Measurements from ENCODE around the gene INO80.
A peak's percentile ranks its signal among the peaks of the same experiment; 100 is the strongest.
"Not testable (repeated sequence)": the region's sequence is repeated elsewhere in the genome, so short reads cannot be mapped to it uniquely, and the experiment has no call there.

Gene INO80

DNA sequence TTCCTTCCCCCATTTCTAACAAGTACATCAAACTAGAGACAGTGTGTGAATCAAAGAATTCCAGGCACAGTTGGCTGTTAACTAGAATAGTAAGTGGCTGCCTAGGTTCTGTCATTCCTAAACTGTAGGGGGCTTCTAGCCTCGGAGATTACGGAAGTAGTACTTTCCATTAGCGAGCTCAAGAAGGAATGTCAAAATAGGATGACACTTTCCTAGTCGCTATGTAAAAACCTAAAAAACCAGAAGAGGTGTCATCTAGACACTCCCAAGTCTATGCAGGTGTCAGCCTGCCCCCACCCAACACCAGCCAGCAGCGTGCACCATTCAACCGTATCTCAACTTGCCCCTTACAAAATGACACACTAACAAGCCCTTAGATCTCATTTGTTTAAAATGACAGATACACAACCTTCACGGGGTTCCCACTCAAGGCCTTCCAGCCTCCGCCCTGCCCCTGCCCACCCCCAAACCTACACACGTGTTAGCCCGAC lies 874 bp downstream of the INO80 start:
- DNase-seq = peak in 1 of 2 experiments; percentile 44

DNA sequence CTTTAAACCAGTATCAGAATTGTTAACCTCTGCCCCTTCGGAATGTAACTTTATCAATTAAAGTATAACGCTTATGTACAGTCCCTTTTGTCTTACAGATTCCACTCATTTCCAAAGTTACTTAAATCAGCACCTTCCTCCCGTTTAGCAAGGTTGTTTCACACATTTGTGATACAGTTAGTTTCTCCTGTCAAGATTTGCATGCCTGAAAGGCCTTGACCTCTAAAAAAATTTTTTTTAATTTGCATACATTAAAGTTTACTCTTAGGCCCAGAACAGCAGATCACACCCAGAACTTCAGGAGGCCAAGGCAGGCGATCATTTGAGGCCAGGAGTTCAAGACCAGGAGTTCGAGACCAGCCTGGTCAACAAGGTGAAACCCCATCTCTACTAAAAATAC lies 9.1 kb downstream of the INO80 start:
- no peak for DNase-seq

DNA sequence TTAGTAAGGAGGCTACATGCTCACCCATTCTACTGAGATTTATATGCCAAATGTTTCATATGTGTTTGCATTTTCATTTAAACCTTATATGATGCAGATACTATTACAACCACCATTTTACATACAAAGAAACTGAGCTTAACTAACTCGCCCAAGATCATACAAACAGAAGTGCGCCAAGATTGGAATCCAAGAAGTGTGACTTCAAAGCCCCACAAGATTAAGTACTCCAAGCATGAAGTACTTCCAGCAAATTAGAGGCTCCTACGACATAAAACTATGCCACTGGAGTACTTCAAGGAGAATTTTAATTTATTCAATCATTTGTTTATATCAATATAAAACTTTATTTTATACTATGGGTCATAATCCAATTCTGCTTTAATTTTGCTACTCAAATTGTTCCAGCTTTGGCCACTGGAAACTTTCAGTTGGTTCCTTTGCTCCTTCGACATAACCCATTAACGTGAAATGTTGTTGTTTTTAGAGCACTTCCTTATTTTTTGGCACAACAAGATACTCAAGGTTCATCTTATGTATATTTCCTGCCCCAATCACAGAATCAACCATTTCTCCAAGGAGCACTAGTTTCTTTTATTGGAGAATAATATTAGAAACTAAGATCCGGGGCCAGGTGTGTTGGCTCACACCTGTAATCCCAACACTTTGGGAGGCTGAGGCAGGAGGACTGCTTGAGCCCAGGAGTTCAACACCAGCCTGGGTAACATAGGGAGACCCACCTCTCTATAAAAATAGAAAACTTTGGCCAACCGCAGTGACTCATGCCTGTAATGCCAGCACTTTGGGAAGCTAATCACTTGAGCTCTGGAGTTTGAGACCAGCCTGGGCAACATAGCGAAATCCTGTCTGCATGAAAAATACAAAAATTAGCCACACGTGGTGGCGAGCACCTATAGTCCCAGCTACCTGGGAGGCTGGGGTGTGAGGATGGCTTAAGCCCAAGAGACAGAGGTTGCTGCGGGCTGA lies 10.4 kb downstream of the INO80 start:
- DNase-seq = no peak

DNA sequence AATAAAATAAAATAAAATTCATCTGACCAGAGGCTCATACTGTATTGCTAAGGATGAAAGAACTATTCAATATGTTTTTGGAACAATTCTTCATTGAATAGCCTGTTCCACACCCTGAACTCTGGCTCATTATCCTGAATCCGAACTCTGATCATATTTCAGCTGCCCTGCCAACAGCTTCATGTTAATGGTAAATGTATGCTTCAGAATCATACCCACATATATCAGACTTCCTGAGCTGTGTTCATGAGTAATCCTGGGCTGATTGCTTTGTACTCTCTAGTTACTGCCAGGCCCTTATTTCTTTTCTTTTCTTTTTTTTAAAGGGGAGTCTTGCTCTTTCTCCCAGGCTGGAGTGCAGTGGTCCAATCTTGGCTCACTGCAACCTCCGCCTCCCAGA lies 11.8 kb downstream of the INO80 start:
- DNase-seq = no peak

DNA sequence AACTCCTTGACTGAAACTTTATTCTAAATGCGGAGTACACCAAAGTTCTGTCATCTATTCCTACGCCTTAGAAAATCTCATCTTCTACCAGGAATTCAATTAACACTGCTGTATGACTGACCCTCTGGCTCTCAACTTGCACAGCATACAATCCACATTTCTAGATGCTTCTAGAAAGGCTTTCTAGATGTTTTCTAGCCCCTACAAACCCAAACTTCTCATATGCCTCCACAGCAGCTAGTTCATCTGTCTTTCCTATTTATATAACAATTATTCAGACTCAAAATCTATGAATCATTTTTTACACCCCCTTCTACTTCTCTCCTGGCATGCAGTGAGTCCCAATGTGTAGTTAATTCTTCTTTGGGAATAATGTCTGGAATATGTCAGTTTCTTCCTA lies 13.2 kb downstream of the INO80 start:
- no peak for DNase-seq

DNA sequence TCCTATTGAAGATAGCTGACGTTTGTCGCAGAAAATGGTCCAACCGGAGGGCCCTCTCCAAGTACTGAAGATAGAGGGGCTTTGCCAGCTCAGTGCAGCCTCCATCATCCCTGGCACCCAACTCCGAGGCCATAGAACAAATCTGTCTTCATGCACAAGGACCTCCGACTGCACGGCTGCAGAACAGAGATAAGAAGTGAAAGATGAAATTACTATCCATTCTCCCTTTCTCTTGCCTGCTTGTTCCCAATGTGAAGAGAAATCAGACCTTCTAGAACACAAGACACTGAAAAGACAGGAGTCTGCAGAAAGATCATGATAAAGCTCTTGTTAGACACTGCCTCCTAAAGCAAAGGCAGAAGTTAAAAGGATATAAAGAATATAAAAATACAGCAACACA lies 19.9 kb downstream of the INO80 start:
- no peak for DNase-seq

DNA sequence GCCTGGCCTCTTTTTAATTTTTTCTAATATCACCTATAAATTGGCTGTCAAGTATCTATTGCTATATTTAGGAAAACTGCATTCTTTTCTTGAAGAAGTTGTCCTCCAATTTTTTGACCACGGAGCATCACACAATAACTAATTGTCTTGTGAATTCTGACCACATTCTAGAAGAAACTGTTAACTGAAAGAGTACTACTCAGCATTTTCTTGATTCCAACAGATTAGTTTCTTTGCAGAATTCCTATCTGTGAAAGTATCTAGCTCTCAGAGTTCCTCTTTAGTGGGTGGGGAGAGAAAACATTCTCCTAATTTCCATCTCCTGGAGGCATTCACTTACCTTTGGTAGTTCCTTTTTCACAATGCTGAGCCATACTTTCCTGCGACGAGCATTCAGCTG lies 31.1 kb downstream of the INO80 start:
- DNase-seq = no peak

DNA sequence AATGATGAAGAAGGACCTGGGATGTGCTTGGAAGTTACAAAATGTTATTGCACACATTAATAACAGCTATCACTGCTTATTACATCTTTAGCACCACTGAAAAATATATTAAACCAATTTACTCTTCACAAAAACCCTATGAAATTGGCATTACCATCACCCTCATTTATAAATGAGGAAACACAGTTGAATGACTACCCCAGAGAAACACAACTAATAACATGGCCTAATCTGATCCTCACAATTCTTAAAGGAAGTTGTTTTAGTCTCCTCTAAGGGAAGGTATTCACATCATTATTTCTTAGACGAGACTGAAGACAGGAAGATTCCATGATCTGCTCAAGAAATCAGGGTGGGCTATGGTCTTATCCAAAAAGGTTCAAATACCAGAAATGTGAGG lies 35.9 kb downstream of the INO80 start:
- DNase-seq = no peak

DNA sequence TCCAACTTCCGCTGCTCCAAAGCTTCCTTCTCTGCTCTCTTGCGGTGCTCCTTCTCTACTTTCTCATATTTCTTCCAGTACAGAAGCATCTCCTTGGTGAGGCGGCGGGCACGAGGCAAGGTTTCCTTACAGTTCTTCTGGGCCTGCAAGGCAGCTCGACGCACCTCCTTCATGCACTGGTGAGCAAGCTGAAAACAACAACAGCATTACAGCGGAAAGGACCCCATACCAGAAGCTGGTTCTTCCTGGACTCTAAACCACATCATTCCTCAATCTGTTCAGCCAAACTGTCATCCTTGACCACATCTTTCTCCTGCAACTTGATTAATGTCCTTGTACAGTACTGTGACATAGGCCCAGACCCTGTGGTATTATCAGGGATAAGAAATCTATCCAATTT lies 36.4 kb downstream of the INO80 start:
- no peak for DNase-seq

DNA sequence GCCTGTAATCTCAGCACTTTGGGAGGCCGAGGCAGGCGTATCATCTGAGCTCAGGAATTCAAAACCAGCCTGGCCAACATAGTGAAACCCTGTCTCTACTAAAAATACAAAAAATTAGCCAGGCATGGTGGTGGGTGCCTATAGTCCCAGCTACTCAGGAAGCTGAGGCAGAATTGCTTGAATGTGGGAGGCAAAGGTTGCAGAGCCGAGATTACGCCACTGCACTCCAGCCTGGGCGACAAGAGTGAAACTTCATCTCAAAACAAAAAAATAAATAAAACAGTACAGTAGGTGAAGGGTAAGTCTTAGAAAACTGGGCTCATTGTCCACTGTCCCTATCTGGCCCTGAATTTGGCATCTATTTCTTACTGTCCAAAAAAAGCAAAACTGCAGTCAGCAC lies 37.2 kb downstream of the INO80 start:
- not testable (repeated sequence) for DNase-seq

DNA sequence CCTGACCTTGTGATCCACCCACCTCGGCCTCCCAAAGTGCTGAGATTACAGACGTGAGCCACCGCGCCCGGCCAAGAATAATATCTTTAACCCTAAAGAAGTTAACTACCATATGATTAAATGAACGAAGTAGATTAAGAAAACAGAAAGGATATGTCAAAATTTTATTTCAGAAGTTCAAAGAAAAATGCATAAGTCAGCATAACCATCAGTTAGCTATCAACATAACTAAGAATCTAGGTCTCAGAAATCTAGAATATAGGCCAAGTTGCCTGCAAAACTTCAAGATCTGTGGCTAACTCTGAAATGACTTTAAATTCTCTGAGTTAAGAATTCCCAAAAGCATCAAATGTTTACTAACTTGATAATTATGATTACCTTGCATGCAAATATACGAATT lies 38.0 kb downstream of the INO80 start:
- DNase-seq = no peak

DNA sequence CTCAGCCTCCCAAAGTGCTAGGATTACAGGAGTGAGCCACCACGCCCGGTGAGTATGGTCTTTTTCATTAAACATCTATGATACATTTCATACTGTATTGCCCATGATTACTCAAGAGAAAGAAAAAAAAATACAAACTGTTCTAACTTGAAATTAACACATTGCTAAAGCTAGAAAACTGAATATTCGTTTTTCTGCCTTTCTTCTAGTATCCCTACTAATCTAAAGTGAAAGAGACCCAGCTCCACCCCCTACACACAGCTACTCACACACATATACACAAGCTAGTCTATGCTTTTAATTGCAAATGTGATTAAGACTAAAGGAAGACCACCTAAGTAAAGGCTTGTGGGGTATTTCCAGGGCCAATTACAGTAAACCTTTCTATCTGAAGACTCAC lies 43.1 kb downstream of the INO80 start:
- no peak for DNase-seq

DNA sequence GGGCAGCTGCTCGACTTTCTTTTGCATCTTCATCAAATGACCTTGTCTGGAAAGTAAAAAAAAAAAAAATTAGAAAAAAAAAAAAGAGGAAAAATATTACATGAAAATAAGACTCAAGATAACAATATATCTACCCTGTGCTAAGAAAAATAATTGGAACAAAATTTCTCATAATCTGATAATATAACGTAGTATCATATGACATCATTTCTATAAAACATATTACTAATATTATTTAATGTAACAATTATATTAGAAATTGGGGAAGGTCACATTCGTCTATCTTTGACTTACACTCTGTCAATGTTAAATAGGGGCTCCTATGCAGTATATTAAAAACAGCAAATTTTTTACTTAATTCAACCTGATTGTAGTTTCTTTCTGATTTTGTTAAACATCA lies 44.1 kb downstream of the INO80 start:
- no peak for DNase-seq

DNA sequence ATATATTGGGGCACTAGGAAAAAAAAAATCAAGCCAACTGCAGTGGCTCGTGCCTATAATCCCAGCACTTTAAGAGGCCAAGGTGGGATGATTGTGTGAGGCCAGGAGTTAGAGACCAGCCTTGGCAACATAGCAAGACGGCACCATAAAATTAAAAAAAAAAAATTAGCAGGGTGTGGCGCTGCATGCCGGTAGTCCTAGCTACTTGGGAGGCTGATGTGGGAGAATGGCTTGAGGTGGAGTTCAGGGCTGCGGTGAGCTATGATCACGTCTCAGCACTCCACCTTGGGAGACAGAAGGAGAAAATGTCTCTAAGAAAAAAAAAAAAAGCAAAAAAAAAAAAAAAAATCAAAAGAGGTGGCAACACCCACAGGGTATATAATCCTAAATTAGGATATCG lies 49.6 kb downstream of the INO80 start:
- DNase-seq = no peak

DNA sequence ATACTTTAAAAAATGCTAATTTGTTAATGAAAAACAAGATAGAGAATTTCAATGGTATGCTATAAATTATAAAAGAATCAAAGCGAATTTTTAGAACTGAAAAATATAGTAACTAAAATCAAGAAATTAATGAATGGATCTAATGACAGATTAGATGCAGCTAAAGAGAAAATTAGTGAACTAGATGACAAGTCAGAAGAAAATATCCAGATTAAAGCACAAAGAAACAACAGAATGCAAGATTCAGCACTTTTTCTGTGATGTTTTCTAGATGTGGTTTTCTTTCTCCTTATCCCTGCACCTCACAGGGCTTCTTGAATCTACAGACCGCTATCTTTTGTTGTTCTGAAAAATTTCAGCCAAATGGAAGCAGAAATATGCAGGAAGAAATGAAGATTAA lies 54.4 kb downstream of the INO80 start:
- DNase-seq = no peak

DNA sequence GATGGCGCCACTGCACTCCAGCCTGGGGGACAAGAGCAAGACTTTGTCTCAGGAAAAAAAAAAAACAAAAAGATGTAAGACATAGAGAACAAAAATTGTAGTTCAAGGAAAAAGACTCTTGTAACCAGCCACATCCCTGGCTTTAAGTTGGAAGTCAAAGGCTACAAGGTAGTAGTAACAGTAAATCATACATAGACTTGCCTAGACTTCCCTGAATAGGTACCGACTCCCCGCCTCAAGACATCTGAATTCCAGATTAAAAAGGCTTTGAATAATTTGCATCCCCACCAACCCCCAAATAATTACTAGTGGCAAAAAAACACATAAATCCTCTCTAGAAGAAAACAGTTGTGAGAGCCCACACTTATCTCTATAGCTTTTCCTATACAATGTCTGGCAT lies 55.6 kb downstream of the INO80 start:
- DNase-seq = no peak

DNA sequence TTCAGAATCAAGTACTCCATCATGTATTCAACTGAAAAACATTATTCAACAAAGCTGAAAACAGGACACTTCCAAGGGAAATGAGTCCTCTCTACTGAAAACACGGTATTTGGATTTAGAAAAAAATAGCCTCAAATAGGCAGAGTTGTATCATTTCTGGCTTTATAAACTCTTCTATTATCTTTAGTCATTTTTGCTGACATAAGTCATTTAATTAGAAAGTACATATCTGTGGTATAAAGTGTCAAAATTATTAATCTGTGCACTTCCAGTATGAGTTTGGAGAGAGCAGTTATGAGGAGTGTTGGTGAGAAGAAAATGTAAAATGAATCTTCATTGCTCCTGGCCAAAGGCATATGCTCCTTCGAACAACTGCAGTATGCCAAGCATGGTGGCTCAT lies 59.3 kb downstream of the INO80 start:
- no peak for DNase-seq

DNA sequence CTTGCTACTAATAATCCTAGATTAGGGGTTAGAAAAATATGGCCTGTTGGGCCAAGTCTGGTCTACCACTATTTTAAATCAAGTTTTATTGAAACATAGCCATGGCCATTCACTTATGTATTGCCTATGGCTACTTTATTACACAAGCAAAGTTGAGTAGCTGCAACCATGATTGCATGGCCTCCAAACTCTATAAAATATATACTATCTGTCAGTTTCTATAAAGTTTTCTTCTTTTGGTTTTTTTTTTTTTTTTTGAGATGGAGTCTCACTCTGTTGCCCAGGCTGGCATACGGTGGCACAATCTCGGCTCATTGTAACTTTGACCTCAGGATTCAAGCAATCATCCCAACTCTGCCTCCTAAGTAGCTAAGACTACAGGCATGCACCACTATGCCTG lies 60.4 kb downstream of the INO80 start:
- no peak for DNase-seq

DNA sequence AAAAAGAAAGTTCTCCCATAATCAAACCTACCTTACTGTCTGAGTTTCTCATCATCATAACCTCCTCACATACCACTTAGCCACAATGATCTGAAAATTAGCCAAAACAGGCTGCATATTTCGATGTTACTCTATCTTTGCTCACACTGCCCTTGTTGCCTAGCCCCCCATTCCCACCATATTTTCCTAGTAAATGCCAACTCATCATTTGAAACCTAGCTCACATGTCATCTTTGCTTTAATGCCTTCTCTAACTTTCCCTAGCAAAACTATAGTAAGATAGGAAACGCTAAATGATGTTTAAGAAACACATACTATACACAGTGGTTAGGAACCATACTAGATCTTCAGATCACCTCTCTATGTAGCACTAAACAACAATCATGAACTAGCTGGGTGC lies 64.9 kb downstream of the INO80 start:
- DNase-seq = no peak

DNA sequence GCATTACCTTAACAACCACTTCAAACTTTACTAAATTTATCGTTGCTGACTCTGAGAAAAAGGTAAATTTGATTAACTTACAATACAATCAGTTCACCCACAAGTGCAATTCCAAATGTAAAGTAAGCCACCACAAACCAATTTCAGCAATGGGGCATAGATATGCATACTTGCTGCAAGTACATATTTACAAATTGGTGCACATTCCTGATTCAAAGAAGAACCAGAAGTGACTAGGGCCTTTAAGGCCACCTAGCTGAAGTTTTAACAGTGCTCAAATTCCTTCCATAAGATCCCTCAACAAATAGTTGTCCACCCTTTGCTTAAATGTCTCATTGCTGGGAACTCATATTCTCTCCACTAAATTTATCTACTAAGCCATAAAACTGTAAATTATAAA lies 67.2 kb downstream of the INO80 start:
- no peak for DNase-seq

DNA sequence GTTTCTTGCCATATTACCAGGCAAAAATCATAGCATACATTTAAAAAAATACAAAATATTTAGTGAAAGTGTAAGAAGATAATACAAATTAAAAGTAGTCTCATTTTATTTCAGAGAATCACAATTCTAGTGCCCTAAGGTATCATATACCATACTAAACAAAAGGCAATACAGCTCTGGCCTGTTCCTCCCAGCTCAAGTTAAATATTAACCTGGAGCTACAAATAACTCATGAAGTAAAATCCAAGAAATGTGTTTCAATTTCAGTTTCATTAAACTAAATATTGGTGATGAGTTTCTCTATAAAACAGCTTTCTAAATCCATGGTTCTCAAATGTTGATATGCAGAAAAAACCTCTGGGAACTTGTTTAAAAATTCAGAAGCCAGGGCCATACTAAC lies 67.7 kb downstream of the INO80 start:
- DNase-seq = no peak

DNA sequence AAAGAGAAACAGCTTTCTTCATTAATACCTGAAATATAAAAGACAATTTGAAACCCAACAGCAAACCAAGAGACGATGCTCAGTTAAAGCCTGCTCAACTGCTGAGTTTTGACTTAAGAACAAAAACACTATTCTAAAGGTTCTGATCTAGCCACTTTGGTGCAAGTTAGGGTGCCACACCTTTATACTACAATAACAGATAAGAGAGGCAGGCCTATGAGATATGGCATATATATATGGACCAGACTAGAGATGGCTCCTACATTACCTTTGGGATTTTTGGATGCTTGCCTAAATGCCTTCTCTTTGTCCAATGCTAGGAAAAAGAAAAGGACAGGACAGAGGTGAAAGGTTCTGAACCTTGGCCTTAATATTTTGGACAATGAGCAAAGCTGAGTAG lies 68.6 kb downstream of the INO80 start:
- no peak for DNase-seq

DNA sequence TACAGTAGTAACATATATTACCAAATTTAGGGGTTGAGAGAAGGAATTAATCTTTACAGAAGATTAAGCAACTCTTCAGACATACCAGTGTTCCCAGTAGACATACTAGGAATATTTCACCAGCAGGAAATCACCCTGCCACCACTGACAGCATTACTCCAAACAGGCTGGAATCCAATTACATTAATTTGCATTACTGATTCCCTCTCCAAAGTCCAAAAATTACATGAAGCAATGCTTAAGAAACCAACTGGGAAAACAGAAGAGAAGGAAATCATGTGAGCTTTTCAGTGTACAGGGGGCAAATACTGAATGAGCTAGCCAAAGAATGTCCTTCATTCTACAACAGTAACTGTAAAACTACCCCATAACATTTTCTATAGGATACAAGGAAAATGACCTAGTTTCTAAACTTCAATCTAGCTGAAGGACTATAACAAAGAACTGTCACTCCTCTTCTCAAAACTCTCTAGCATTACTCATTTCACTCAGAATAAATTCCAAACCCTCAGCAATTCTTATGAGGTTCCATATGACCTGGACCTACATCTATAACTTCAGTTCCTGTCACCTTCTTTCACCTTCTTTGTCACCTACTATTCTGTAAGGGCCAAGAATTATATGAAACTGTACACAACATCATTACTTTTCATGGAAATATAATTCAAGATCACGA lies 72.7 kb downstream of the INO80 start:
- DNase-seq = no peak

DNA sequence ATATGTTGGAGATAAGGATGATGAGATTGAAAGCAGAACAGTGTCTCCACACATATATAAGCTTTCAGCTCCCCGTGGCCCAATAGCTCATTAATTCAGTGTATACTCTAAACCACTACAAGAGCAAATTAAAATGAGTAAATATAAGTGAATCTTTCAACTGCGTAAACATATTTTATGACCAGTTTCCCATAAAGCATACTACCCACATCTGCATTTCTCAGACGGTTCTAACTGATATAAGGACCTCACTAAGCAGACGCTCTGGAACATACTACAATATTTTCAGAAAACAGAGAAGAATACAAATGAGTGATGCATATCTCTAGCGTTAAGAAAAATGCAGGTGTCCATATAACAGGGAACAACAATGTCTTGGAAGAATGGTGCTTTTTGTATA lies 73.2 kb downstream of the INO80 start:
- no peak for DNase-seq

All from NCI-H2081 (cell line).